H1 (cell line): ENCODE data around the gene ASB6. TPM values are rescaled to one million over a fixed set of nuclear protein-coding genes. Genes with fewer than 3 reads are reported as not detected.

Experiments
- CTCF ChIA-PET: fragments of 300-600 bp; sonication (Branson Sonifier 250); formaldehyde crosslinking; loops from one replicate; lab custom pipeline; 2021; ENCODE audit not compliant: partially characterized antibody; lab: Charles Lee
- POLR2A ChIA-PET: fragments of 300-600 bp; sonication (Branson Sonifier 250); formaldehyde crosslinking; loops from one replicate; lab custom pipeline; 2021; ENCODE audit warnings: inconsistent platforms; ENCODE audit not compliant: partially characterized antibody; lab: Charles Lee
- DNase-seq, 2 experiments: peaks; one replicate each; pipeline versions ENCODE4 v3.0.0 to v3.0.0-alpha.2; 2010 to 2022; ENCODE audit warnings: low spot score in 2 of 2, low read depth in 1 of 2, mixed read lengths in 1 of 2
- FAIRE-seq: peaks from 2 replicates; lab custom pipeline; 2011; peaks lifted over from hg19 to GRCh38; lab: Jason Lieb, UNC
- H2AFZ ChIP-seq: 2 replicates; pipeline ENCODE4 v1.8.1; 2012; ENCODE audit warnings: low read length, inconsistent platforms
- H2AK5ac ChIP-seq: 2 replicates; pipeline ENCODE4 v1.6.1; 2013; ENCODE audit warnings: low read depth, low read length
- H2BK120ac ChIP-seq: replicated peaks from 2 replicates; pipeline ENCODE3; 2013; ENCODE audit warnings: low read depth, low read length, inconsistent platforms
- H2BK12ac ChIP-seq: 2 replicates; pipeline ENCODE4 v1.6.1; 2013; ENCODE audit warnings: low read depth, low read length
- H2BK15ac ChIP-seq: 2 replicates; pipeline ENCODE4 v1.6.1; 2013; ENCODE audit warnings: low read length
- H2BK20ac ChIP-seq: 2 replicates; pipeline ENCODE4 v1.6.1; 2013; ENCODE audit warnings: low read length
- H2BK5ac ChIP-seq: 2 replicates; pipeline ENCODE4 v1.6.1; 2013; ENCODE audit warnings: low read depth, low read length
- H3K14ac ChIP-seq: 2 replicates; pipeline ENCODE4 v1.6.1; 2013; ENCODE audit warnings: inconsistent platforms; ENCODE audit not compliant: insufficient read length
- H3K18ac ChIP-seq: 2 replicates; pipeline ENCODE4 v1.6.1; 2013; ENCODE audit warnings: low read length; ENCODE audit errors: extremely low read depth
- H3K23ac ChIP-seq: 2 replicates; pipeline ENCODE4 v1.6.1; 2013; ENCODE audit warnings: inconsistent platforms; ENCODE audit not compliant: insufficient read length
- H3K23me2 ChIP-seq: 2 replicates; pipeline ENCODE4 v1.6.1; 2013; ENCODE audit warnings: low read depth, low read length
- H3K27ac ChIP-seq: 2 replicates; pipeline ENCODE4 v1.6.1; 2011; ENCODE audit warnings: low read depth, low read length, inconsistent platforms
- H3K27me3 ChIP-seq, 4 experiments: replicated peaks in 1 of 4; 1 replicate in 1 of 4; 2 replicates in 3 of 4; pipeline versions ENCODE4 v1.6.1 to v1.8.1; 2011 to 2013; ENCODE audit warnings: low read length in 3 of 4, mild to moderate bottlenecking in 3 of 4, inconsistent platforms in 2 of 4, mixed read lengths in 2 of 4, moderate library complexity in 1 of 4; ENCODE audit not compliant: control insufficient read depth in 3 of 4, insufficient read depth in 3 of 4; ENCODE audit errors: extremely low read depth in 1 of 4
- H3K36me3 ChIP-seq, 4 experiments: 2 replicates each; pipeline versions ENCODE4 v1.6.1 to v1.8.1; 2011 to 2013; ENCODE audit warnings: mild to moderate bottlenecking in 4 of 4, low read length in 3 of 4, moderate library complexity in 2 of 4, control low read depth in 1 of 4, inconsistent platforms in 1 of 4; ENCODE audit not compliant: insufficient read depth in 4 of 4, control insufficient read depth in 2 of 4
- H3K4ac ChIP-seq: replicated peaks from 2 replicates; pipeline ENCODE3; 2013; ENCODE audit warnings: low read length, low read depth, mixed read lengths, inconsistent platforms; ENCODE audit not compliant: insufficient read length
- H3K4me1 ChIP-seq, 4 experiments: replicated peaks in 1 of 4; 1 replicate in 1 of 4; 2 replicates in 3 of 4; pipeline versions ENCODE4 v1.6.1 to v1.8.1; 2011 to 2013; ENCODE audit warnings: low read length in 3 of 4, inconsistent platforms in 2 of 4, mixed read lengths in 1 of 4; ENCODE audit not compliant: insufficient read depth in 4 of 4, control insufficient read depth in 3 of 4
- H3K4me2 ChIP-seq, 2 experiments: 2 replicates each; pipeline versions ENCODE4 v1.6.1 to v1.8.1; 2011 to 2013; ENCODE audit warnings: low read depth in 2 of 2, low read length in 2 of 2, control low read depth in 1 of 2, inconsistent platforms in 1 of 2, mild to moderate bottlenecking in 1 of 2; ENCODE audit not compliant: insufficient read depth in 1 of 2
- H3K4me3 ChIP-seq, 4 experiments: fragments of 200-600, 300-600 bp in 1 of 4; sonication (generic), shearing (Covaris generic), sonication (Bioruptor Twin) in 1 of 4; 2 replicates each; pipeline versions ENCODE4 v1.5.1 to v1.8.1; 2011 to 2016; ENCODE audit warnings: low read length in 4 of 4, low read depth in 3 of 4, control low read depth in 2 of 4, inconsistent platforms in 2 of 4, mild to moderate bottlenecking in 2 of 4, mixed read lengths in 1 of 4, moderate library complexity in 1 of 4; ENCODE audit not compliant: insufficient read depth in 2 of 4; ENCODE audit errors: extremely low read depth in 1 of 4
- H3K56ac ChIP-seq: replicated peaks from 2 replicates; pipeline ENCODE3; 2013; ENCODE audit warnings: low read depth, mild to moderate bottlenecking, mixed read lengths, low read length, inconsistent platforms; ENCODE audit not compliant: insufficient read length
- H3K79me1 ChIP-seq: 2 replicates; pipeline ENCODE4 v1.6.1; 2013; ENCODE audit warnings: low read depth, low read length, control low read depth
- H3K79me2 ChIP-seq, 2 experiments: 2 replicates each; pipeline versions ENCODE4 v1.6.1 to v1.8.1; 2012 to 2013; ENCODE audit warnings: low read length in 2 of 2, mild to moderate bottlenecking in 2 of 2, inconsistent platforms in 1 of 2; ENCODE audit not compliant: insufficient read depth in 2 of 2, control insufficient read depth in 1 of 2
- H3K9ac ChIP-seq, 4 experiments: replicated peaks in 1 of 4; 1 replicate in 1 of 4; 2 replicates in 3 of 4; pipeline versions ENCODE4 v1.6.1 to v1.8.1; 2011 to 2013; ENCODE audit warnings: low read depth in 3 of 4, low read length in 3 of 4, control low read depth in 2 of 4, mild to moderate bottlenecking in 2 of 4, moderate library complexity in 2 of 4, inconsistent platforms in 1 of 4; ENCODE audit errors: extremely low read depth in 1 of 4
- H3K9me3 ChIP-seq, 2 experiments: 2 replicates each; pipeline versions ENCODE4 v1.6.1 to v1.8.1; 2012 to 2013; ENCODE audit warnings: mild to moderate bottlenecking in 2 of 2, moderate library complexity in 2 of 2, control low read depth in 1 of 2, inconsistent platforms in 1 of 2, low read depth in 1 of 2, low read length in 1 of 2, mixed read lengths in 1 of 2; ENCODE audit not compliant: insufficient read depth in 2 of 2
- H4K20me1 ChIP-seq, 2 experiments: replicated peaks in 1 of 2; 2 replicates each; pipeline versions ENCODE3 to v1.8.1; 2011 to 2013; ENCODE audit warnings: inconsistent platforms in 2 of 2, low read length in 2 of 2, mild to moderate bottlenecking in 1 of 2; ENCODE audit not compliant: insufficient read depth in 2 of 2, control insufficient read depth in 1 of 2
- H4K5ac ChIP-seq: 2 replicates; pipeline ENCODE4 v1.6.1; 2013; ENCODE audit warnings: low read length, low read depth, mixed read lengths, inconsistent platforms; ENCODE audit not compliant: insufficient read length
- H4K8ac ChIP-seq: 2 replicates; pipeline ENCODE4 v1.8.0; 2013; ENCODE audit warnings: mild to moderate bottlenecking, moderate library complexity, low read length, inconsistent platforms; ENCODE audit not compliant: insufficient read depth; ENCODE audit errors: extremely low read depth
- H4K91ac ChIP-seq: replicated peaks from 2 replicates; pipeline ENCODE3; 2013; ENCODE audit warnings: low read length, mixed read lengths, inconsistent platforms; ENCODE audit not compliant: insufficient read length
- BACH1 ChIP-seq: IDR thresholded peaks from 2 replicates; pipeline ENCODE4 v1.6.1; 2012; ENCODE audit warnings: low read length, improper control_type of control experiment
- CEBPB ChIP-seq: IDR thresholded peaks from 2 replicates; pipeline ENCODE4 v1.6.1; 2012; ENCODE audit warnings: low read depth, low read length
- POLR2A ChIP-seq, 2 experiments: IDR thresholded peaks; 1 replicate in 1 of 2; 2 replicates in 1 of 2; pipeline ENCODE4 v1.6.1; 2011; ENCODE audit warnings: low read depth in 2 of 2, low read length in 2 of 2, mild to moderate bottlenecking in 2 of 2; ENCODE audit errors: control extremely low read depth in 1 of 2
- SUZ12 ChIP-seq: fragments of 200-600 bp; sonication (generic); IDR thresholded peaks from 2 replicates; pipeline ENCODE4 v1.6.1; 2012; ENCODE audit warnings: mild to moderate bottlenecking, inconsistent platforms, low read length, moderate library complexity, mixed read lengths
- TAF1 ChIP-seq: IDR thresholded peaks from 2 replicates; pipeline ENCODE4 v1.6.1; 2011; ENCODE audit warnings: mild to moderate bottlenecking, low read depth, low read length
- WGBS, 2 experiments: shearing (Covaris generic) in 1 of 2; methylation state at CpG; one replicate each; pipeline versions ENCODE4 v1.1.6 to v1.1.7; 2013 to 2015; ENCODE audit warnings: low lambda C conversion rate in 2 of 2, mixed read lengths in 2 of 2, inconsistent platforms in 1 of 2, low coverage in 1 of 2, missing lambda C conversion rate in 1 of 2; ENCODE audit not compliant: insufficient replicate concordance in 2 of 2, insufficient coverage in 1 of 2, insufficient read length in 1 of 2; ENCODE audit errors: extremely low coverage in 1 of 2, missing lambda C conversion rate in 1 of 2; 5-methylcytosine and 5-hydroxymethylcytosine counted together
- polyA plus RNA-seq, 7 experiments: library from polyadenylated mRNA; depleted of rRNA in 3 of 7; stranded (reverse) in 5 of 7; unstranded in 2 of 7; fragments of >200 nt in 5 of 7; fragments of 200-250 nt in 2 of 7; gene quantifications; 1 replicate in 5 of 7; 2 replicates in 1 of 7; 4 replicates in 1 of 7; pipeline versions ENCODE4 v1.2.1 to v1.2.3, GENCODE V29; 2011 to 2013; ENCODE audit warnings: missing spikeins in 2 of 7, mixed read lengths in 2 of 7
- total RNA-seq: library from RNA; stranded (reverse); fragmentation: NEBNext Ultra II Directional; extraction: Animal tissue kit (Norgen Biotek cat#: 25700); gene quantifications from 2 replicates; pipeline ENCODE4 v1.2.1, GENCODE V29; 2021

Gene ASB6
- total and polyA plus RNA-seq, 2 of the 8 experiments (the other 6 are each of a cell fraction or from before 2014, with no cell fraction given) = 14.0 to 17.3 TPM

DNA sequence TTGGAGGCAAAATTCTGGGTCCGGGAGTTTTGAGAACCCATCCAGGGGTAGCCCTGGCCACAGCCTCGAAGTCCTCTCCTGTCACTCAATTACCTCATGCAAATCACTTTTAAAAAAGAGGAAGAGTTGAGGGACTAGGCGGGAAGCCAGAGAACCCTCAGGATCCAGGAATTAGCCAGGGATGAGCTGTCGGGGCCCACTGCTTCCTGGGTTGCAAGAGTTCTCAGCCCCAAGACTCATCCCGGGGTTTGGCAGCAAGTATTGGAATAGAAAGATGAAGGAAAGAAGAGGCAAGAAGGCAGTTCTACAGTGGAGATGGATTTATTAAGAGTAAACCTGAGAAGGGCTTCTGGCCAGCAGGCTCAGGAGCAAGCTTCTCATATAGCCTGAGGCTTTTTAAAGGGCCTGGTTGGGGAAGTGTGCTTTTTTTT lies 46.6 kb downstream of the ASB6 start:
- Histone ChIP-seq H3K4me1 (peaks cover 0 to 26% (median 16%) of the 10 kb centered on the region in 4 experiments; a peak in 6 of 7 replicates), H4K20me1 (no peaks in the 10 kb centered on the region), H3K27me3 (peaks cover 0 to 24% (median 16%) of the 10 kb centered on the region in 4 experiments; a peak in 6 of 7 replicates), H3K36me3 (no peaks in the 10 kb centered on the region), H3K4me2 (no peak overlapping the region), H3K4me3 (no peak overlapping the region), H3K9me3 (no peaks in the 10 kb centered on the region), H4K91ac (no peak overlapping the region), H3K18ac (no peak overlapping the region), H4K8ac (no peak overlapping the region), H2BK5ac (no peak overlapping the region), H3K56ac (no peak overlapping the region), H2BK15ac (no peak overlapping the region), H3K14ac (no peak overlapping the region), H3K79me1 (no peaks in the 10 kb centered on the region), H3K79me2 (no peaks in the 10 kb centered on the region), H2AK5ac (no peak overlapping the region), H2BK20ac (no peak overlapping the region), H3K23me2 (peaks cover 11% of the 10 kb centered on the region; the same call in 1 of the 2 replicates), H2AFZ (no peak overlapping the region), H3K27ac (no peak overlapping the region), H2BK120ac (no peak overlapping the region), H2BK12ac (no peak overlapping the region), H3K4ac (no peak overlapping the region), H4K5ac (no peak overlapping the region), H3K9ac (no peak overlapping the region), H3K23ac (no peak overlapping the region)
- CTCF ChIA-PET = interaction anchor here (1.4 to 3.6 kb wide), 10 partner anchors 11 to 463 kb away, joined by 4 to 12 read pairs (median 4); no protein-coding TSS in a partner anchor
- TF ChIP-seq BACH1 (no peak), POLR2A (IDR thresholded peaks at IDR 0.05; ENCODE audit: control extremely low read depth in 1 of 2, low read depth in 2 of 2, low read length in 2 of 2) (no peak), SUZ12 (no peak), CEBPB (no peak), TAF1 (no peak)
- POLR2A ChIA-PET = no interaction called here
- no peak for DNase-seq
- WGBS, 2 experiments = 80% methylated on average over 5 of the region's 5 CpGs; no CpG with 5 or more reads in 1 of the 2 experiments
- no peak for FAIRE-seq
